ENCODE measurements around the gene SERINC4.
"Not testable (repeated sequence)": the region's sequence is repeated elsewhere in the genome, so short reads cannot be mapped to it uniquely, and the experiment has no call there.

SERINC4 gene

DNA sequence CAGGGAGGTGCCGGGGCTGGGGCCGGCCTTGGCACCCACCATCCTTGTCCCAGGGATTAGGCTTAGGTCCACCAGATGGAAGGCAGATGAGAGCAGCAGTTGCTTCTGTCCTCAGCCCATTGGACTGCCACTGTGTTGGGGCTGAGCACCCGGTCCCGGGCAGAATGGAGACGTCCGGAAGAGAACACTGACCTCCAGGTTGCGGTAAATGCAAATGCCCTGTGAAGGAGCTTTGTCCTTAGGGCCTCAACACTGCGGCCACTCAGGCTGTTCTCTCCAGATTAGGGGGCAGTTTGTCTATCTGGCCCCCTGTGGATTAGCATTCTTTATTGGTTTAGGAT is at the start of gene SERINC4:
Gene SERINC4, minus strand, starts transcription at position 276 of the 341 bp plus-strand sequence. Its CDS starts 234 bp downstream, at position 42.
- DNase-seq (ENCODE audit: low spot score) = no peak

DNA sequence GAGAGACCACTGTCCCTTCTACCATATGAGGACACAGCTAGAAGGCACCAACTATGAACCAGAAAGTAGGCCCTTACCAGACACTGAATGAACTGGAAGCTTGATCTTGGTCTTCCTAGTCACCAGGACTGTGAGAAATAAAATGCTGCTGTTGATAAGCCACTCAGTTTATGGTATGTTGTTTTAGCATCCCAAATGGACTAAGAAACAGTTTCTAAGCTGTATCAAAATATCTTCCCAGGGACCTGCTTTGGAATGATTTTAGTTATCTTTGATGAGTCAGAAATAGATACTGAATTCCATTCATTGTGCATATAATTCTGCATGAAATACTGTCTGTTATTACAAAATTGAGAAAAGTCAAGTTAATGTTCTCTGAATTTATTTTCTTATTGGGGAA is 45.4 kb upstream of the SERINC4 start:
- DNase-seq (ENCODE audit: low spot score) = no peak

GRCh38 chr15:43832485-43832884 is 32.5 kb upstream of the SERINC4 start:
- DNase-seq (ENCODE audit: low spot score) = not testable (repeated sequence)

GRCh38 chr15:43831519-43832052 is 31.6 kb upstream of the SERINC4 start:
- not testable (repeated sequence) for DNase-seq (ENCODE audit: low spot score)

DNA sequence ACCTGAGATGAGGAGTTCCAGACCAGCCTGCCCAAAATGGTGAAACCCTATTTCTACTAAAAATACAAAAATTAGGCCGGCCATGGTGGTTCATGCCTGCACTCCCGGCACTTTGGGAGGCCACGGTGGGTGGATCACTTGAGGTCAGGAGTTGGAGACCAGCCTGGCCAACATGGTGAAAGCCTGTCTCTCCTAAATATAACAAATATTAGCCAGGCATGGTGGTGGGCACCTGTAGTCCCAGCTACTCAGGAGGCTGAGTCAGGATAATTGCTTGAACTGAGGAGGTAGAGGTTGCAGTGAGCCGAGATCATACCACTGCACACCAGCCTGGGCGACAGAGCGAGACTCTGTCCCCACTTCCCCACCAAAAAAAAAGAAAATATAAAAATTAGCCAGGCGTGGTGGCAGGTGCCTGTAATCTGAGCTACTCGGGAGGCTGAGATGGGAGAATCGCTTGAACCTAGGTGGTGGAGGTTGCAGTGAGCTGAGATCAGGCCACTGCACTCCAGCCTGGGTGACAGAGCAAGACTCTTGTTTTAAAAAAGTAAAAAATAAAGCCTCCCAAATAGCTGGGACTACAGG is 30.8 kb upstream of the SERINC4 start:
- not testable (repeated sequence) for DNase-seq (ENCODE audit: low spot score)

DNA sequence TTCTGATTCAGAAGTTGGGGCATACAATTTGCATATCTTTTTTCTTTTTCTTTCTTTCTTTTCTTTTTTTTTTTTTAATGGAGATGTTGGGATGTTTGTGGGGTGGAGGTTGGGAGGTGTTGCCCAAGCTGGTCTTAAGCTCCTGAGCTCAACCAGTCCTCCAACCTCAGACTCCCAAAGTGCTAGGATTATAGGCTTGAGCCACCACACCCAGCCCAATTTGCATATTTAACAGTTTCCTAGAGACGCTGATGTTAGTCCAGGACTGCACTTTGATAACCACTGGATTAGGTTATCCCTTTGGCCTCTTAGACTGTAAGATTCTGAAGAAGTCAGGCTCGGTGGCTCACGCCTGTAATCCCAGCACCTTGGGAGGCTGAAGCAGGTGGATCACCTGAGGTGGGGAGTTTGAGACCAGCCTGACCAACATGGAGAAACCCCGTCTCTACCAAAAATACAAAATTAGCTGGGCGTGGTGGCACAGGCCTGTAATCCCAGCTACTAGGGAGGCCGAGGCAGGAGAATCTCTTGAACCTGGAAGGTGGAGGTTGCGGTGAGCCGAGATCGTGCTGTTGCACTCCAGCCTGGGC is 30.0 kb upstream of the SERINC4 start:
- not testable (repeated sequence) for DNase-seq (ENCODE audit: low spot score)

GRCh38 chr15:43828061-43828657 is 28.1 kb upstream of the SERINC4 start:
- DNase-seq (ENCODE audit: low spot score) = no peak

GRCh38 chr15:43826508-43827341 is 26.7 kb upstream of the SERINC4 start, which contains the start of gene WDR76:
Gene WDR76, plus strand, starts transcription at chr15:43827002. Its CDS starts 31 bp downstream, at chr15:43827033.
- DNase-seq (ENCODE audit: low spot score) = peak; percentile 47

DNA sequence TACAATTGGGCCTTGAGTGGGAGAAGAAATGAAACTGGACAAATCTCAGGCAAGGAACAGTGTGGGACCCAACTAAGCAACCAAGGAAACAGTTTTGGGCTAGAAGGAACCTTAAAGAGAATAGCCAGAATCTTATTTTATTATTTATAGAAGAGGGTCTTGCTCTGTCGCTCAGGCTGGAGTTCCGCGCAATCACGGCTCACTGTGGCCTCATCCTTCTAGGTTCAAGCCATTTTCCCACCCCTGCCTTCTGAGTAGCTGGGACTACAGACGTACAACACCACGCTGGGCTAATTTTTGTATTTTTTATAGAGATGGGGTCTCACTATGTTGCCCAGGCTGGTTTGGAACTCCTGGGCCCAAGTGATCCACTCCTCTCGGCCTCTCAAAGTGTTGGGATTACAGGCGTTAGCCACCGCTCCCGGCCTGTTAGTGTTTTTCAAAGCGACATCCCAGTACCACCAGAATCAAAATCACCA is 26.0 kb upstream of the SERINC4 start:
- no peak for DNase-seq (ENCODE audit: low spot score)

- not testable (repeated sequence) for DNase-seq (ENCODE audit: low spot score)
These were observed 25.3 kb upstream of the SERINC4 start for GRCh38 chr15:43825305-43825704.

DNA sequence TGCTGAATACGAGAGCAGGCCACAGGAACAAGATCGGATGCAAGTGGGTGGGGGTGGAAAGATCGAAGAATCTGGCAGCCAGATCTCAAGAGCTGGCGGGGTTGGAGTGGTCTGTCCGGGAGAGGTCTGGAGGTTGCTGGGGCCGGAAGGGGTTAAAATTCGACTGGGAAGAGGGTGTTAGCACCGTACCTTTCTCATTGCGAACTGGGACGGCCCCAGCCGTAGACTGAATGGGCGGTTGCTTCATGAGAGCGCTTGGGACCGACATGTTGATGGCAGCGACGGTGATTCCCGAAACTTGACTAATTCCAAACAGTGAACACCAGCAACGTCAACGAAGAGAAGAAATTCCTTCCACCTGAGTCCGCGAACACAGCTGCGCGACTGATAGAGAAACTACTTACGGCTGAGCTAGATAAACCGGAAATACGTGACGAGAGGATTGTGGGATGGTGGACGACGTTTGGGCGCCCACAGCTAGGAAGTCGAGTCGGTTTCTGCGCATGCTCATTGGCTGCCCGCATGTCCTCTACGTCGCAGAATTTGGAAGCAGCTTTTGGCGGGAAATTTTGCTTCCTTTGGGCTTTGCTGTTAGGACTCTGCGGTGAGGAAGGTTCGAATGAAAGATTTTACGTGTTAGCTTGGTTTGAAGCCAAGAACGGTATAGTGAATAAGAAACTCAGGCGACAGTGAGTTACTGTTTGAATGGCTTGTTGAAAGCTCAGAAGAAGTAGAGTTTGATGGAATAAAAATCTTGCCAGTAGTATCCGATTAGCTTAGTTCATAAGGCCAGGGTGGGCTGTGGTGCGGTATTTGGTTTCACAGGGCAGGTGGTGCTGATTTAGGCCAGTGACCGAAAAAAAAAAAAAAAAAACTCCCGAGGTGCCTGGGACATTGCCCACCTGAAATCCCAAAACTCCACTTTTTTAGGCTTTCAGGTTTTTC is 24.6 kb upstream of the SERINC4 start, which contains the start of gene MFAP1:
Gene MFAP1, minus strand, starts transcription at position 389 of the 945 bp plus-strand sequence. Its CDS starts 121 bp downstream, at position 268.
- DNase-seq (ENCODE audit: low spot score) = peak; percentile 96

GRCh38 chr15:43821505-43821904 is 21.5 kb upstream of the SERINC4 start:
- DNase-seq (ENCODE audit: low spot score) = no peak

- not testable (repeated sequence) for DNase-seq (ENCODE audit: low spot score)
These were observed 15.0 kb upstream of the SERINC4 start for GRCh38 chr15:43815064-43815463.

DNA sequence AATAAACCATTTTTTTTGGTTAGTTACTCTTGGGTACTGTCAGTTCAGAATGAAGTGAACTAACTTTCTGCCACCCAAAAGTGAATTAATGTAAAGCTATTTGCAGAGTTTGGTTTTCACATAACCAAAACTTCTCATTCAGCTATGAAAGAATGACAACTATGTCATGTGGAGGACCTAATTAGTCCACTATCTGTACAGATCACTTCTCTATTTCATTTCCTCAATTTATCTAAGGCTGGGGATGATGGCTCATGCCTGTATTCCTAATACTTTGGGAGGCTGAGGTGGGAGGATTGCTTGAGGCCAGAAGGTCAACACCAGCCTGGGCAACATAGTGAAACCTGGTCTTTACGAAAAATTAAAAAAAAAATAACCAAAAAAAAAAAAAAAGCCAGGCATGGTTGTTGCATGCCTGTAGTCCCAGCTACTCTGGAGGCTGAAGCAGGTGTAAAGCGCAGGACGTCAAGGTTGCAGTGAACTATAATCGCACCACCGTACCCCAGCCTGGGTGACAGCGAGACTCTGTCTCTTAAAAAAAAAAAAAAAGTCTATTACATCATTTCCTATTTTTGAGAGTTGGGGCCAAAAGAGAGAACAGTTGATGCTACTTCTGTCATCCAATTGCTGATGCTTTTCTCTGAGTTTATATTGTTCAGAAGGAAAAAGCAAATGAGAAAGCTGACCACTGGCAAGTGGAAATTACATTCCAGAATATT is 9.1 kb upstream of the SERINC4 start:
- DNase-seq (ENCODE audit: low spot score) = no peak

- DNase-seq (ENCODE audit: low spot score) = no peak
These were observed 8.5 kb upstream of the SERINC4 start for GRCh38 chr15:43808435-43808950.

DNA sequence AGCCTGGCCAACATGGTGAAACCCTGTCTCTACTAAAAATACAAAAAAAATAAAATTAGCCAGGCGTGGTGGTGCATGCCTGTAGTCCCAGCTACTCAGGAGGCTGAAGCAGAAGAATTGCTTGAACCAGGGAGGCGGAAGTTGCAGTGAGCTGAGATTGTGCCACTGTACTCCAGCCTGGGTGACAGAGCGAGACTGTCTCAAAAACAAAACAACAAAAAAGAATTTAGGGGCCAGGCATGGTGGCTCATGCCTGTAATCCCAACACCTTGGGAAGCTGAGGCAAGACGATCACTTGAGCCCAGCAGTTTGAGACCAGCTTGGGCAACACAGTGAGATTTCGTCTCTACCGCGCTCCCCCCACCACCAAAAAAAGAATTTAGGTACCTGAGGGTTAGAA is 2.7 kb upstream of the SERINC4 start:
- not testable (repeated sequence) for DNase-seq (ENCODE audit: low spot score)

DNA sequence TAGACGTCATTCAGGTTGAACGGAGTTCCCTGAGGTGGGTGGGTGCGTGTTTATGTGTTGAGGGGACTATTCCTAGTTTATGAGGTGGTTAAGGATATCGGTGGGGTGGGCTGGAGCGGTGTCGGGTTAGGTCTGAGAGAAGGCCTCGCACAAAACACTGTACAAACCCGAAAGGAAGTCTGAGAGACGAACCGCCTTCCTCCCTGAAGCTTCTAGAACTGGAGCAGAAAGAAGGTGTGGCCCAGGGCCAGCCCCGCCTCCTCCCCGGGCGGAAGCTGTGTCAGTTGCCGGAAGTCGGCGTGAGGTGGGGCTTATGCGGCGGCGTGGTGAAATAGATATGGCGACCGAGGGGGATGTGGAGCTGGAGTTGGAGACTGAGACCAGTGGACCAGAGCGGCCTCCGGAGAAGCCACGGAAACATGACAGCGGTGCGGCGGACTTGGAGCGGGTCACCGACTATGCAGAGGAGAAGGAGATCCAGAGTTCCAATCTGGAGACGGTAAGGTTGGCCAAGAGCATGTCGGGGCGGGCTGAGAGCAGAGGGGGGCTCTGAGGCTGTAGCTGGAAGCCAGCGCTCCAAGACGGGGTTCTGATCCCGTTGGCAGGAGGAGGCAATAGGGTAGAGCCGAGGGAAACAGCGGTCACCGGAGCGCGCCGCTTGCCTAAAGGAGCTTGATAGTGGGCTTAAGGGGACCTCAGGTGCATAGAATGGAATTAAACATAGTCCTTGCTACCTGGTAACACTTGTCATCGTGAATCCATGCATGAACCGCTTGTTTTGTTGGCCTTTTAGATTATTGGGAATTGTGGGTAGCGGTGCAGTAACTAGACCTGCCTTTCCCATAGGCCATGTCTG is 494 bp upstream of the SERINC4 start, which contains the start of gene HYPK:
Gene HYPK, plus strand, starts transcription at position 314 of the 856 bp plus-strand sequence. Its CDS starts 24 bp downstream, at position 338.
- peak; percentile 94 for DNase-seq (ENCODE audit: low spot score)

DNA sequence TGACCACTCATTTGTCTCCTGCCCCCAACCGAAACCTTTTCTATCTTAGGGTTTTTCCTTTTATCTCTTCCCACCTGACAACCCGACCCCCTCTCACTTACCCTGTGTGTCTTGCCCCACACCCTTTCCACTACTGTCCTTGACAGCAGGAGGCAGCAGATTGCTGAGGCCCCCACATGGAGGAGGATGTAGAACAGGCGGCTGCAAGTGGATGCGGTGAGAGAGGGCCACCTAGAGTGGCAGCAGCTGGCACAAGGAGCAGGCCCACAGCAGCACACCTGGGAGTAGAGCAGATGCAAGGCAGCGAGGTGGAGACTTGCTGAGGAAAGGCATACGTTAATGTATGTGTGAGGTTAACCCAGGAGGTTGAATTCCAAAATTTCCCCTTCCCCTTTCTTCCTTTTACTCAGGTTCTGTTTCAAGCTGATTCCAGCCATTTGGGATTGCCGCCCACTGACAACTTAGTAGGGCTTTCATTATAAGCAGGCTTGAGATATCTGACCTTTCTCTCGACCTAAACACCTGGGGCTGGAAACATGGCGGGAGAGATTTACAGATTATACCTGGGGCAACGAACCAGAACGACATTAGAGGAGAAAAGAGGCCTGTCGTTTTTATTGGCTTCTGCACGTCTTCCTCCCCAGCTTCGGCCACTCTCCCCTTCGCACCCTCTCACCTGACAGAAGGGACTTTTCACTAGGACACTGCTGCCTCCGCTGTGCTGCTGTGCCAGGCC is 643 bp downstream of the SERINC4 start:
- no peak for DNase-seq (ENCODE audit: low spot score)

Data from globus pallidus (tissue), 1 donor.